Neuronal stem cell (in vitro differentiated cells): ENCODE measurements around the gene DCAF8.
A peak's percentile ranks its signal among the peaks of the same experiment; 100 is the strongest.
"Not testable (repeated sequence)": the region's sequence is repeated elsewhere in the genome, so short reads cannot be mapped to it uniquely, and the experiment has no call there.

Experiments
- DNase-seq: peaks from one replicate; pipeline ENCODE4 v3.0.0-alpha.2; 2013; ENCODE audit warnings: low spot score
- H2AFZ ChIP-seq: one replicate; pipeline ENCODE4 v1.6.1; 2013; ENCODE audit warnings: mild to moderate bottlenecking, low read length, inconsistent platforms
- H2AK5ac ChIP-seq: 2 replicates; pipeline ENCODE4 v1.6.1; 2013; ENCODE audit warnings: low read depth, mild to moderate bottlenecking, inconsistent platforms, low read length, moderate library complexity, mixed read lengths
- H2BK120ac ChIP-seq: 2 replicates; pipeline ENCODE4 v1.6.1; 2013; ENCODE audit warnings: low read depth, mild to moderate bottlenecking, inconsistent platforms, low read length, moderate library complexity, mixed read lengths
- H2BK12ac ChIP-seq: one replicate; pipeline ENCODE4 v1.6.1; 2013; ENCODE audit warnings: low read length, inconsistent platforms
- H2BK15ac ChIP-seq: 2 replicates; pipeline ENCODE4 v1.6.1; 2013; ENCODE audit warnings: mild to moderate bottlenecking, low read length, inconsistent platforms, mixed read lengths
- H2BK5ac ChIP-seq: one replicate; pipeline ENCODE4 v1.6.1; 2013; ENCODE audit warnings: inconsistent platforms, mild to moderate bottlenecking, low read length, moderate library complexity
- H3K14ac ChIP-seq: one replicate; pipeline ENCODE4 v1.6.1; 2013; ENCODE audit warnings: low read length, inconsistent platforms
- H3K18ac ChIP-seq: 2 replicates; pipeline ENCODE4 v1.6.1; 2013; ENCODE audit warnings: low read length, inconsistent platforms
- H3K23ac ChIP-seq: 2 replicates; pipeline ENCODE4 v1.6.1; 2013; ENCODE audit warnings: low read depth, mild to moderate bottlenecking, mixed read lengths, low read length, inconsistent platforms; ENCODE audit not compliant: poor library complexity
- H3K27ac ChIP-seq: replicated peaks from 3 replicates; pipeline ENCODE4 v1.5.1; 2013; ENCODE audit warnings: low read length, inconsistent platforms
- H3K27me3 ChIP-seq, 3 experiments: 2 replicates each; pipeline ENCODE4 v1.6.1; 2013; ENCODE audit warnings: low read length in 3 of 3, mild to moderate bottlenecking in 2 of 3, inconsistent platforms in 1 of 3, low read depth in 1 of 3, mixed read lengths in 1 of 3, moderate library complexity in 1 of 3; ENCODE audit not compliant: control insufficient read depth in 3 of 3, insufficient read depth in 3 of 3
- H3K36me3 ChIP-seq, 2 donors: replicated peaks in 1 of 2; 2 replicates each; pipeline ENCODE4 v1.6.1; 2013; ENCODE audit warnings: low read length in 2 of 2; ENCODE audit not compliant: control insufficient read depth in 2 of 2, insufficient read depth in 2 of 2
- H3K4ac ChIP-seq: 2 replicates; pipeline ENCODE4 v1.6.1; 2013; ENCODE audit warnings: inconsistent platforms, mild to moderate bottlenecking, low read length, moderate library complexity
- H3K4me1 ChIP-seq, 2 donors: 1 replicate in 1 of 2; 2 replicates in 1 of 2; pipeline ENCODE4 v1.6.1; 2013; ENCODE audit warnings: low read length in 2 of 2, low read depth in 1 of 2; ENCODE audit not compliant: control insufficient read depth in 2 of 2, insufficient read depth in 1 of 2
- H3K4me2 ChIP-seq: one replicate; pipeline ENCODE4 v1.6.1; 2013; ENCODE audit warnings: mild to moderate bottlenecking, low read length, inconsistent platforms; ENCODE audit not compliant: insufficient read depth, poor library complexity, severe bottlenecking
- H3K4me3 ChIP-seq, 2 donors: 2 replicates each; pipeline ENCODE4 v1.5.1; 2013; ENCODE audit warnings: low read length in 2 of 2, mild to moderate bottlenecking in 2 of 2, inconsistent platforms in 1 of 2, moderate library complexity in 1 of 2
- H3K79me1 ChIP-seq: one replicate; pipeline ENCODE4 v1.6.1; 2013; ENCODE audit warnings: low read depth, mild to moderate bottlenecking, inconsistent platforms, low read length, moderate library complexity
- H3K9ac ChIP-seq: one replicate; pipeline ENCODE4 v1.6.1; 2013; ENCODE audit warnings: mild to moderate bottlenecking, low read depth, low read length, inconsistent platforms; ENCODE audit not compliant: poor library complexity
- H3K9me3 ChIP-seq, 2 donors: replicated peaks in 1 of 2; 2 replicates each; pipeline versions ENCODE3 to v1.6.1; 2013; ENCODE audit warnings: low read length in 2 of 2, mild to moderate bottlenecking in 2 of 2, inconsistent platforms in 1 of 2, low read depth in 1 of 2, mixed read lengths in 1 of 2, moderate library complexity in 1 of 2; ENCODE audit not compliant: control insufficient read depth in 2 of 2, insufficient read depth in 1 of 2
- H4K8ac ChIP-seq: one replicate; pipeline ENCODE4 v1.6.1; 2013; ENCODE audit warnings: low read depth, mild to moderate bottlenecking, inconsistent platforms, low read length, moderate library complexity
- H4K91ac ChIP-seq: one replicate; pipeline ENCODE4 v1.6.1; 2013; ENCODE audit warnings: low read length, low read depth, mild to moderate bottlenecking, inconsistent platforms; ENCODE audit not compliant: poor library complexity
- WGBS, 2 donors: extraction: QIAGEN DNeasy Blood & Tissue Kit; methylation state at CpG; one replicate each; pipeline ENCODE4 v1.1.7; 2013; ENCODE audit warnings: missing lambda C conversion rate in 2 of 2, mixed read lengths in 1 of 2; ENCODE audit not compliant: insufficient read length in 2 of 2, insufficient replicate concordance in 1 of 2; ENCODE audit errors: extremely low coverage in 2 of 2; 5-methylcytosine and 5-hydroxymethylcytosine counted together

DCAF8 gene

GRCh38 chr1:160291248-160292220, 29.2 kb upstream of the DCAF8 start:
- H3K79me1 ChIP-seq = no peaks in the 10 kb centered on the region
- no peak overlapping the region for H3K18ac ChIP-seq
- no peak overlapping the region for H2BK120ac ChIP-seq
- DNase-seq = peak; percentile 42
- H3K27ac ChIP-seq = no peak overlapping the region
- no peak overlapping the region for H2AFZ ChIP-seq
- H3K14ac ChIP-seq = no peak overlapping the region
- H3K4ac ChIP-seq = no peak overlapping the region
- no peak overlapping the region for H2BK15ac ChIP-seq
- no peaks in the 10 kb centered on the region for H3K27me3 ChIP-seq
- H2BK12ac ChIP-seq = no peak overlapping the region
- no peak overlapping the region for H4K8ac ChIP-seq
- H3K4me2 ChIP-seq = no peak overlapping the region
- H3K36me3 ChIP-seq = peaks cover 52 to 87% of the 10 kb centered on the region in 2 donors
- no CpG with 5 or more reads among the region's 11 CpGs for WGBS, 2 donors
- no peak overlapping the region for H2AK5ac ChIP-seq
- H3K4me1 ChIP-seq = no peaks in the 10 kb centered on the region
- no peaks in the 10 kb centered on the region for H3K9me3 ChIP-seq
- H2BK5ac ChIP-seq = no peak overlapping the region
- H3K23ac ChIP-seq = no peak overlapping the region
- H3K4me3 ChIP-seq = no peak overlapping the region
- no peak overlapping the region for H4K91ac ChIP-seq
- no peak overlapping the region for H3K9ac ChIP-seq

DNA sequence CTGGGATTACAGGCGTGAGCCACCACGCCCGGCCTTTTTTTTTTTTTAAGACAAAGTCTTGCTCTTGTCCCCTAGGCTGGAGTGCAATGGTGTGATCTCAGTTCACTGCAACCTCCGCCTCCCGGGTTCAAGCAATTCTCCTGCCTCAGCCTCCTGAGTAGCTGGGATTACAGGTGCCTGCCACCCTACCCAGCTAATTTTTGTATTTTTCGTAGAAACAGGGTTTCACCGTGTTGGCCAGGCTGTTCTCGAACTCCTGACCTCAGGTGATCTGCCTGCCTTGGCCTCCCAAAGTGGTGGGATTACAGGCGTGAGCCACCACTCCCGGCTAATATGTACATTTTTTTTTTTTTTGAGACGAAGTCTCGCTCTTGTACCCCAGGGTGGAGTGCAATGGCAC, 25.4 kb upstream of the DCAF8 start:
- H3K4me1 ChIP-seq, H2BK12ac ChIP-seq, H3K14ac ChIP-seq, H3K9ac ChIP-seq, H3K4ac ChIP-seq, H2BK15ac ChIP-seq, H3K18ac ChIP-seq, H2AK5ac ChIP-seq, H3K79me1 ChIP-seq, H3K27me3 ChIP-seq, H2BK5ac ChIP-seq, H3K23ac ChIP-seq, H2BK120ac ChIP-seq, H3K4me2 ChIP-seq, H3K27ac ChIP-seq, H4K91ac ChIP-seq, H4K8ac ChIP-seq, H3K4me3 ChIP-seq, DNase-seq, H3K9me3 ChIP-seq, H2AFZ ChIP-seq: not testable (repeated sequence)
- H3K36me3 ChIP-seq = peaks cover 31 to 57% of the 10 kb centered on the region in 2 donors
- WGBS, 2 donors = no CpG with 5 or more reads among the region's 12 CpGs

GRCh38 chr1:160285506-160285905, 23.2 kb upstream of the DCAF8 start:
- H3K4ac ChIP-seq = no peak overlapping the region
- H2AFZ ChIP-seq = peak overlapping the region; percentile 87
- WGBS, 2 donors = no CpG with 5 or more reads among the region's 23 CpGs
- no peak overlapping the region for H3K14ac ChIP-seq
- no peak overlapping the region for H3K27ac ChIP-seq
- H4K8ac ChIP-seq = no peak overlapping the region
- H3K36me3 ChIP-seq = peaks cover 25 to 57% of the 10 kb centered on the region in 2 donors
- no peak overlapping the region for H2BK120ac ChIP-seq
- H3K4me2 ChIP-seq = no peak overlapping the region
- no peak overlapping the region for H3K18ac ChIP-seq
- H3K9me3 ChIP-seq = no peaks in the 10 kb centered on the region
- peaks cover 3% of the 10 kb centered on the region for H3K79me1 ChIP-seq
- no peak overlapping the region for H2BK12ac ChIP-seq
- no peak overlapping the region for H4K91ac ChIP-seq
- no peak overlapping the region for H3K9ac ChIP-seq
- peak overlapping the region in 1 of 2 donors; percentile 88 for H3K4me3 ChIP-seq
- H3K4me1 ChIP-seq = peaks cover 0 to 7% of the 10 kb centered on the region in 2 donors
- H3K23ac ChIP-seq = no peak overlapping the region
- no peak overlapping the region for H2BK15ac ChIP-seq
- no peak for DNase-seq
- H3K27me3 ChIP-seq = no peaks in the 10 kb centered on the region
- H2AK5ac ChIP-seq = no peak overlapping the region
- no peak overlapping the region for H2BK5ac ChIP-seq

GRCh38 chr1:160284782-160285344, 22.5 kb upstream of the DCAF8 start, which contains the start of gene PEX19:
PEX19 (minus strand) TSS chr1:160285133; CDS start chr1:160285124, 9 bp downstream.
- no CpG with 5 or more reads among the region's 27 CpGs for WGBS, 2 donors
- H3K9me3 ChIP-seq = no peaks in the 10 kb centered on the region
- no peak within 1 kb of the TSS for H4K8ac ChIP-seq
- H3K18ac ChIP-seq = peak within 1 kb of the TSS; percentile 48
- no peak within 1 kb of the TSS for H2BK5ac ChIP-seq
- no peak within 1 kb of the TSS for H2BK15ac ChIP-seq
- peak within 1 kb of the TSS; percentile 87 for H2AFZ ChIP-seq
- peaks cover 20 to 57% of the 10 kb centered on the region in 2 donors for H3K36me3 ChIP-seq
- H3K4me3 ChIP-seq = peak within 1 kb of the TSS; percentile 88 to 89
- H3K4ac ChIP-seq = no peak within 1 kb of the TSS
- DNase-seq = peak; percentile 86
- H3K27me3 ChIP-seq = no peaks in the 10 kb centered on the region
- H2BK12ac ChIP-seq = no peak within 1 kb of the TSS
- peak within 1 kb of the TSS; percentile 28 for H3K27ac ChIP-seq
- H2BK120ac ChIP-seq = no peak within 1 kb of the TSS
- H3K9ac ChIP-seq = peak within 1 kb of the TSS; percentile 78
- H4K91ac ChIP-seq = no peak within 1 kb of the TSS
- peaks cover 3% of the 10 kb centered on the region for H3K79me1 ChIP-seq
- H3K4me1 ChIP-seq = peaks cover 0 to 7% of the 10 kb centered on the region in 2 donors
- H3K14ac ChIP-seq = no peak within 1 kb of the TSS
- no peak within 1 kb of the TSS for H2AK5ac ChIP-seq
- H3K23ac ChIP-seq = no peak within 1 kb of the TSS
- H3K4me2 ChIP-seq = peak within 1 kb of the TSS; percentile 81
